ENCODE data around the gene ADORA2B.

ADORA2B gene

DNA sequence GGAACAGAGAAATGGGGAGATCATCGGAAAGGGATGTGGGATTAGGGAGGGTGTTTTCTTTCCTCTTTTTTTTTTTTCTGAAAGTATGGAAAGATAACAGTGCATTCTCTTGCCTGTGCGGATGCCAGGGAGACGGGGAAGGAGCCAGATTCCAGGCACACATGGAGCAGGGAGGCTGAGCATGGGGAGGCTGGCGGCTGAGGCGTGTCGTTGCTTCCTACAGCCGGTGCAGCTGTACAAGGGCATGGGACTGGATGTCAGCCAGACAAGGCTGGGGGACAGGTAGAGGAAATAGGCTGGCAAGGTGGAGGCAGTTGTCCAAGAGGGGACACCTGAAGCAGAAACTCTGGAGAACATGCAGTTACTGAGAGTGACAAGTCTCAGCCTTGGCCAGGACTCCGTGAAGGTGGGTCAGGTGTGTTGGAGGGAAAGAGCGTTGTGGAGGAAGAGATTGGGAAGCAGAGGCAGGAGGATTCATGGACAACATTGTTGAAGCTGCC, 16.6 kb upstream of the ADORA2B start:
- H3K9me3 ChIP-seq (ENCODE audit: insufficient read depth, low read length): no peaks in the 10 kb centered on the region
- H3K27me3 ChIP-seq (ENCODE audit: low read depth, low read length): peaks cover 18% of the 10 kb centered on the region
- no peak overlapping the region for H2AFZ ChIP-seq (ENCODE audit: low read depth, low read length)
- H3K27ac ChIP-seq (ENCODE audit: low read length): no peak overlapping the region
- H3K79me2 ChIP-seq (ENCODE audit: low read length): no peaks in the 10 kb centered on the region
- no peak overlapping the region for H3K9ac ChIP-seq (ENCODE audit: low read length)
- no peaks in the 10 kb centered on the region for H4K20me1 ChIP-seq (ENCODE audit: insufficient read depth, low read length)
- H3K36me3 ChIP-seq (replicated peaks; ENCODE audit: low read depth, low read length): no peaks in the 10 kb centered on the region
- TF ChIP-seq EZH2phosphoT487 (IDR thresholded peaks at IDR 0.05; ENCODE audit: low read depth) (no peak), CTCF (IDR thresholded peaks at IDR 0.05; ENCODE audit: low read depth, low read length) (no peak)
- H3K4me2 ChIP-seq (ENCODE audit: low read length): peak overlapping the region; percentile 50
- peaks cover 9% of the 10 kb centered on the region for H3K4me1 ChIP-seq (ENCODE audit: low read length)
- H3K4me3 ChIP-seq (ENCODE audit: low read length): 0 out of 2 replicates have a peak overlapping the region, but pooled peaks have one; percentile 15

DNA sequence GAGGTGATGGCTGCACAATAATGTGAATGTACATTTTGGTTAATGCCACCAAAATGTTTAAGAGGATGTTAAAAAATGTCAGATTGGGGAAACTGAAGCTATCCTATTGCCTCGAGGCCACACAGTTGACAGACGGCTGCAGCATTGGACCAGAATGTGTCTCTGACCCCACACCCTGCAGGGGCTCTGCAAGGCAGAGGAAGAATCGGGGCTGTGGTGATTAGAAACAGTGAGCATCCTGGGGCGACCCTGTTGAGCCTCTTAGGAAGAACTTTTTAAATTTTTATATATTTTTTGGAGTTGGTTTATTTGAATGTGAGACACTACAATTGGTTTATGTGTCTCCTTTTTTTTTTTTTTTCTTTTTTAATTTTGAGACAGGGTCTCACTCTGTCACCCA, 15.0 kb upstream of the ADORA2B start:
- Histone ChIP-seq H3K27ac (ENCODE audit: low read length) (no peak overlapping the region), H4K20me1 (ENCODE audit: insufficient read depth, low read length) (no peaks in the 10 kb centered on the region), H3K4me1 (ENCODE audit: low read length) (peaks cover 9% of the 10 kb centered on the region), H3K9me3 (ENCODE audit: insufficient read depth, low read length) (no peaks in the 10 kb centered on the region), H3K4me2 (ENCODE audit: low read length) (no peak overlapping the region), H3K79me2 (ENCODE audit: low read length) (no peaks in the 10 kb centered on the region), H3K36me3 (replicated peaks; ENCODE audit: low read depth, low read length) (no peaks in the 10 kb centered on the region), H3K9ac (ENCODE audit: low read length) (no peak overlapping the region), H3K27me3 (ENCODE audit: low read depth, low read length) (peaks cover 18% of the 10 kb centered on the region), H2AFZ (ENCODE audit: low read depth, low read length) (no peak overlapping the region), H3K4me3 (ENCODE audit: low read length) (no peak overlapping the region)
- TF ChIP-seq EZH2phosphoT487 (IDR thresholded peaks at IDR 0.05; ENCODE audit: low read depth) (no peak), CTCF (IDR thresholded peaks at IDR 0.05; ENCODE audit: low read depth, low read length) (no peak)

GRCh38 chr17:15930426-15930825, 14.5 kb upstream of the ADORA2B start:
- Histone ChIP-seq H3K27me3 (ENCODE audit: low read depth, low read length) (peaks cover 22% of the 10 kb centered on the region), H3K36me3 (replicated peaks; ENCODE audit: low read depth, low read length) (no peaks in the 10 kb centered on the region), H3K9me3 (ENCODE audit: insufficient read depth, low read length) (no peaks in the 10 kb centered on the region), H3K4me3 (ENCODE audit: low read length) (no peak overlapping the region), H3K4me2 (ENCODE audit: low read length) (no peak overlapping the region), H2AFZ (ENCODE audit: low read depth, low read length) (no peak overlapping the region), H3K79me2 (ENCODE audit: low read length) (no peaks in the 10 kb centered on the region), H4K20me1 (ENCODE audit: insufficient read depth, low read length) (no peaks in the 10 kb centered on the region), H3K4me1 (ENCODE audit: low read length) (peaks cover 9% of the 10 kb centered on the region), H3K27ac (ENCODE audit: low read length) (no peak overlapping the region), H3K9ac (ENCODE audit: low read length) (no peak overlapping the region)
- TF ChIP-seq CTCF (IDR thresholded peaks at IDR 0.05; ENCODE audit: low read depth, low read length) (no peak), EZH2phosphoT487 (IDR thresholded peaks at IDR 0.05; ENCODE audit: low read depth) (no peak)

GRCh38 chr17:15931394-15931793, 13.5 kb upstream of the ADORA2B start:
- Histone ChIP-seq H3K4me3 (ENCODE audit: low read length) (no peak overlapping the region), H3K9me3 (ENCODE audit: insufficient read depth, low read length) (no peaks in the 10 kb centered on the region), H3K79me2 (ENCODE audit: low read length) (no peaks in the 10 kb centered on the region), H2AFZ (ENCODE audit: low read depth, low read length) (no peak overlapping the region), H3K36me3 (replicated peaks; ENCODE audit: low read depth, low read length) (no peaks in the 10 kb centered on the region), H3K27ac (ENCODE audit: low read length) (no peak overlapping the region), H3K9ac (ENCODE audit: low read length) (no peak overlapping the region), H4K20me1 (ENCODE audit: insufficient read depth, low read length) (no peaks in the 10 kb centered on the region), H3K4me1 (ENCODE audit: low read length) (peaks cover 9% of the 10 kb centered on the region), H3K27me3 (ENCODE audit: low read depth, low read length) (peaks cover 22% of the 10 kb centered on the region), H3K4me2 (ENCODE audit: low read length) (no peak overlapping the region)
- TF ChIP-seq EZH2phosphoT487 (IDR thresholded peaks at IDR 0.05; ENCODE audit: low read depth) (no peak), CTCF (IDR thresholded peaks at IDR 0.05; ENCODE audit: low read depth, low read length) (no peak)

Data from OCI-LY3 (cell line).